Effector CD4-positive, alpha-beta T cell (primary cell): Measurements from ENCODE around the gene NENF.
"Not testable (repeated sequence)": the region's sequence is repeated elsewhere in the genome, so short reads cannot be mapped to it uniquely, and the experiment has no call there.

Source experiments
- DNase-seq: peaks from one replicate; pipeline ENCODE4 v3.0.0-alpha.2; 2020
- total RNA-seq: gene quantifications from one replicate; lab custom pipeline; 2026; lab: John Stamatoyannopoulos, UW

The NENF gene
- 7.7 reads per million, percentile 27 among the genes with 10 or more reads in this experiment for total RNA-seq

GRCh38 chr1:212432661-212433576 lies at the start of gene NENF:
Gene NENF (plus strand): TSS chr1:212432920. CDS start chr1:212432944, 24 bp downstream.
- peak; percentile 56 for DNase-seq

DNA sequence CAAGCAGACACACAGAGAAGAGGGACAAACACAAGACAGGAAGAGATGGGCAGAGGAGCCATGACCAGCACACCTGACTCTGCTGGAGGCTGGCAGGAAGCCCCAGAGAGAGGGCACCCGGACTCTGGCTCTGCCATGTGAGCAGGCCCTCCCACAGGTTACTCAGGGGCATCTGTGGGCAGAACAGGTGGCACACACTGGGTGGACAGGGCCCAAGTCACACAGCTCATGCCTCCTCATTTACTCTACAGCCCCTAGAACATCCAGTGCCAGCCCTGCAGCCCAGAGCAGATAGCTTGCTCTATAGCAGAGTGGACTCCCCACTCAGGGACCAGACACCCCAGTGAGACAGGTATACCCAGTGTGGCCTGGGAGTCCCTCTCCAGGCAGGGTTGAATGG lies 46.7 kb upstream of the NENF start:
- no peak for DNase-seq

DNA sequence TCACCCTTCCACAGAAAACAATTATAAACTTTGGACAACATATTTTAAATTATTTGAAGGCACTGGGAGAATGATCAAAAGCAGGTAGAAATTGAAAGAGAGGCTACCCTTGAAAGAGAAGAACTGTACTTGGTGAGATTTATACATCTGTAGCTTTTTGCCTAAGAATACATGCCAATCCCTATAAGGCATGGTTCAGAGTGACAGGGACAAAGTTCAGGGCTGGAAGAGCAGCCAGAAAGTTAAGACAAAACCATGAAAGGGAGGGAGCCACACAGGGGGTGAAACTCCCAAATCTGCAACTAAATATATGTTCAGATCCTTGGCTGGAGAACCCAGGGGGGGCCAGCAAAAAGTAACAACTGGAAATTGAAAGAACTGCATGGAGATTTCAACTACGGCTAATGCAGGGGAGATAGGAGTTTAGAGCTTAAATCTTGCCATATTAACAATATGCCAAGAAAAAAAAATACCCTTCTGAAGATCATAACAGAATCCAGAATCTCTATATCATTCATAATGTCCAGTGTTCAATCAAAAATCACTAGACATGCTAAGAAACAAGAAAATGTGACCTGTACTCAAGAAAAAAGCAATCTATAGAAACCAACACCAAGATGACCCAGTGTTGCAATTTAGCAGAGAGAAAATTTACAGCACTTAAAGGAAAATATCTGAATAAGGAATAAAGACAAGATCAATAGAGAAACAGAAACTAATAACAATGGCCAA lies 43.6 kb upstream of the NENF start:
- no peak for DNase-seq

DNA sequence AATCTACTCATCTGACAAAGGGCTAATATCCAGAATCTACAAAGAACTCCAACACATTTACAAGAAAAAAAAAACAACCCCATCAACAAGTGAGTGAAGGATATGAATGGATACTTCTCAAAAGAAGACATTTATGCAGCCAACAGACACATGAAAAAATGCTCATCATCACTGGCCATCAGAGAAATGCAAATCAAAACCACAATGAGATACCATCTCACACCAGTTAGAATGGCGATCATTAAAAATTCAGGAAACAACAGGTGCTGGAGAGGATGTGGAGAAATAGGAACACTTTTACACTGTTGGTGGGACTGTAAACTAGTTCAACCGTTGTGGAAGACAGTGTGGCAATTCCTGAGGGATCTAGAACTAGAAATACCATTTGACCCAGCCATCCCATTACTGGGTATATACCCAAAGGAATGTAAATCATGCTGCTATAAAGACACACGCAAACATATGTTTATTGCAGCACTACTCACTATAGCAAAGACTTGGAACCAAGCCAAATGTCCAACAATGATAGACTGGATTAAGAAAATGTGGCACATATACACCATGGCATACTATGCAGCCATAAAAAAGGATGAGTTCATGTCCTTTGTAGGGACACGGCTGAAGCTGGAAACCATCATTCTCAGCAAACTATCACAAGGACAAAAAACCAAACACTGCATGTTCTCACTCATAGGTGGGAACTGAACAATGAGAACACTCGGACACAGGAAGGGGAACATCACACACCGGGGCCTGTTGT lies 36.9 kb upstream of the NENF start:
- not testable (repeated sequence) for DNase-seq

DNA sequence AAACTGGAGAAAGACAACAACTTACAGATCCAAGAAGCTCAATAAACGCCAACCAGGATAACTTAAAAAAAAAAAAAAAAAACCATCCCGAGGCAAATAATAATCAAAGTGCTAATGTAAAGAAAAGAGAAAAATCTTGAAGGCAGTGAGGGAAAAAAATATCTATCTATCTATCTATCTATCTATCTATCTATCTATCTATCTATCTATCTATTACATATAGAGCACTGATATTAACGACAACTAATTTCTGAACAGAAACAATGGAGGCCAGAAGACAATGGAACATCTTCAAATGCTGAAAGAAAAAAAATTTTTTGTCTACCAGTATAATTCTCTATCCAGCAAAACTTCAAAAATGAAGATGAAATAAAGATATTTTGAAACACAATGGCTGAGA lies 36.1 kb upstream of the NENF start:
- DNase-seq = no peak

DNA sequence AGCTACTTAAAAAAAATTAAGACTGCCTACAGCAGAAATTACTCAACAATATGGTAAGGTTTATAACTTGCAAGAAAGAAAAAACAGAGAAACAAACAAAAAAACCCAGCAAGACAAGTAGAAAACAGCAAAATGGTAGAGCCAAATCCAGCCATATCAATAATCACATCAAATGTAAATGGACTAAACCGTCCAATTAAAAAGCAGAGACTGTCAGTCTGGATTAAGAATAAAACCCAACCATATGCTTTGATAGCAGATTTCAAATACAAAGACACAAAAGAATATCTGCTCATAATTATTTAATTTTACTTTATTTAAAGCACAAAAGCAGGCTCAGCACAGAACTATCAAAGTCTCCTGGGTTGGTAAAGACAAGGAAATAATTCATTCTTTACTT lies 35.5 kb upstream of the NENF start:
- DNase-seq = no peak

- DNase-seq = no peak
Measured at GRCh38 chr1:212401042-212401441, 31.7 kb upstream of the NENF start.

DNA sequence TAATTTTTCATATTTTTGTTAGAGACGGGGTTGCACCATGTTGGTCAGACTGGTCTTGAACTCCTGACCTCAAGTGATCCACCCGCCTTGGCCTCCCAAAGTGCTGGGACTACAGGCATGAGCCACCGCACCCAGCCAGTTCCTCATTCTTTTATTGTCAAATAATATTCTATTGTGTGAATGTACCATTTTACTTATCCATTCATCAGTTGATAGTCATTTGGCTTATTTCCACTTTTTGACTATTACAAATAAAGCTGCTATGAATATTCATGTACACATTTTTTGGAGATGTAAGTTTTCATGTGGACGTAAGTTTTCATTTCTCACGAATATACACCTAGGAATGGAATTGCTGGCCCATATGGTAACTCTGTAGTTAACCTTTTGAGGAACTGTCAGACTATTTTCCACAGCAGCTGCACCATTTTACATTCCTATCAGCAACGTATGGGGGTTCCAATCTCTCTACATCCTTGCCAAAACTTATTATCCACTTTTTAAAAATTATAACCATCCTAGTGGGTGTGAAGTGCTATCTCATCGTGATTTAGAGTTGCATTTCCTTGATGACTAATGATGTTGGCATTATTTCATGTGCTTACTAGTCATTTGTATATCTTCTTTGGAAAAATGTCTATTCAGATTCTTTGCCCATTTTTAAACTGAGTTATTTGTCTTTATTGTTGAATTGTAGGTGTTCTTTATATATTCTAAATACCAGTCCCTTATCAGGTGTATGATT lies 30.7 kb upstream of the NENF start:
- DNase-seq = no peak

DNA sequence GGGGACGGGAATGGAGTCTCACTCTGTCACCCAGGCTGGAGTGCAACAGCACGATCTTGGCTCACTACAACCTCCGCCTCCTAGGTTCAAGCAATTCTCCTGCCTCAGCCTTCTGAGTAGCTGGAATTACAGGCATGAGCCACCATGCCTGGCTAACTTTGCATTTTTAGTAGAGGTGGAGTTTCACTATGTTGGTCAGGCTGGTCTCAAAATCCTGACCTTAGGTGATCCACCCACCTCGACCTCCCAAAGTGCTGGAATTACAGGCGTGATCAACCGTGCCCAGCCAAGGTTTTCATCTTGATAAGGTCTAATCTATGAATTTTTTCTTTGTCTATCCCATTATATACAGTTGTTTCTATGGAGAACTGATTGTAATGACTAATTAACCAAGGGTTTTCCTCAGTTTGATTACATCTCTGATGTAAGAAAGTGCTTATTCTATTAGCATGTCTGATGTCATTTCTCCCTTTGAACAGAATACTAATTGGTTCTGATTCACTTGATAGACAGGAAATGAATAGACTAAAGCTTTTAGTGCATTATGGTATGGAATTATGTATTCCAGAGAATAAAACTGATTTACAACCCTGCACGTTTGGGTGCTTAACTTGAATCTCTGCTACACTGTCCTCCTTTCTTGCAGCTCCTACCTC lies 29.9 kb upstream of the NENF start:
- no peak for DNase-seq

GRCh38 chr1:212410231-212410820 lies 22.4 kb upstream of the NENF start:
- no peak for DNase-seq

DNA sequence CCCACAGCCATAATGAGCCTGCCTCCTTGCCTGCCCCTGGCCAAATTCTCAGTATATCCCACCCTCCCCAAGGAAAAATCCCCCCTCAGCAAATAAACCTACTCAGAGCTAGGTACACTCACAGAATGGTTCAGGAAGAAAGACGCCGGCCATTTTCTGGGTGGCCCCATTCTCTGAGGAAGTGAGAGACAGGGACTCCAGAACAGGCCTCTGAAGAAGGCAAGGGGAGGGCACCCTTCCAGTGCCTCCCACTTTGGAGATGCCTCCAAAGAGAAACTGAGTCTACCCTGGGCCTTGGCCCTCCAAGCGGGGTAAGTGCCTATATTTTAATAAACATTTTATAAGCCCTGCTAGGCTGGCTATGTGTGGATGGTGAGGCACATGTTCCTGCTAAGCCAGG lies 20.3 kb upstream of the NENF start:
- DNase-seq = no peak

- DNase-seq = no peak
Measured at GRCh38 chr1:212413902-212414327, 18.8 kb upstream of the NENF start.

DNA sequence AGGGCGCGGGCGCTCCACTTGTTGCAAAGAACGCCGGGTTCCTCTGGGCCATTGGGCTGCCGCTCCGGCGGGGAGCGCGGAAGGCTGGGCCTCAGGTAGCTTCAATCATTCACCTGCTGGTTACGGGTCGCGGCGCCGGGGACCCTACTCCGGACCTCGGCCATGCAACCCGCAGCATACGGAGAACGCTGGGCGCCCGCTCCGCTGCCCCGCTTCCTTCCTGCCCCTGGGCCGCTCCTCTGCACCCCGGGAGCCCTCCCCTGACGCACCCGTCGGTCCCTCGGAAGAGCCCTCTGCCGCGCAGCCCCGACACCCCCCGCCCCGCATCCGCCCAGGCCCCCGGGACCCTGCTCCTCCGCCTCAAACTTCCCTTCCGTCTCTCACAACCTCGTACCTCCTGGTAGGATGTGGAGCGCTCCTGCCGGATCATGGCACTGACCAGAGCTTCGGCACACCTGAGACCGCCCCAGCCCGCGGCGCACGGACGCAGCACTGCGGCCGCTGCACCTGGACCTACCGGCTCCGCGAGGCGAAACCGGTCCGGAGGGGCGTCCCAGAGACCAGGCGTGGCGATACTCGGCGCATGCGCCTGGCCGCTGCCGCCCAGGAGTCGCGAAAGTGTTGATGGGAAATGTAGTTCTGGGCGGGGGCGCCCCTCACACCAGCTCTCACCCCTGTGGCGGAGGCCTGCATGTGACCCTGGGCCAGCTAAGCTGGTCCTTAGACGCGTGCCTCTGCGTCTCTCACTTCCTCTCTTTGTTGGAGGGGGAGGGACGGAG lies 18.2 kb upstream of the NENF start, which contains the start of gene PACC1:
PACC1 (minus strand) TSS at position 559 of the 779 bp plus-strand sequence; CDS start at position 430, 129 bp downstream.
- DNase-seq = peak; percentile 81

DNA sequence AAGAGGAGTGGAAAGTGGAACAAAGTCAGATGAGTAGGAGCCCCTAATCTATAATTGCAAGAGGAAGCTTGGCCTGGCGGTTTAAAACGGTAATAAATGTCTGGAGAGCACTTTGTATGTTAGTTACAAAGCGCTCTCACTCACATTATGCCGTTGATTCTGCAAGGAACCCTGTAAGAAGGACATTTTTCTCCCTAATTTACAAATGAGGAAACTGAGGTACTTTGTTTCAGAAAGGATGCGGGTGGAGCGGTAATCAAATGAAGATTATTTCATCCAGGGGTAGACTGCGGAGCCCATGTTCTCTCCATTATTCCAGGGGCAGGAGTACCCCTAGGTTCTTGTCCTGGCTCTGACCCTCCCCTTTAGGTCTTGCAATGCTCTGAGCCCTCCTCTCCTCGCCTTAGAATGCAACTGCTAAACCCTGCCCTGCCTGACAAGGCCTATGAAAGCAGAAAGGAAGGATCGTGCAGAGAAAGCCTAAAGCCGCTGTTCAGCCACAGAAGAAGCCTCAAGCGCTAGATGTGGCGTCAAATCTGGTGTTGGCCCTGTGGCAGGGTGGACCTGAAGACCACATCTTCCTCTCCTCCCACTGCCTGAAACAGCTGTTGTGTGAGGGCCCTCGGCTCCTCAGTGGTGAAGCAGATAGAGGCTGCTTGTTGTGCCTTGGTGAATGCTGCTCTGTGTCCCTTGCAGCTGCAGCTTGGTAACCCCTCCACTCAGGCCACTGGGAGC lies 17.4 kb upstream of the NENF start:
- DNase-seq = no peak

- no peak for DNase-seq
Measured at GRCh38 chr1:212421165-212421564, 11.6 kb upstream of the NENF start.

DNA sequence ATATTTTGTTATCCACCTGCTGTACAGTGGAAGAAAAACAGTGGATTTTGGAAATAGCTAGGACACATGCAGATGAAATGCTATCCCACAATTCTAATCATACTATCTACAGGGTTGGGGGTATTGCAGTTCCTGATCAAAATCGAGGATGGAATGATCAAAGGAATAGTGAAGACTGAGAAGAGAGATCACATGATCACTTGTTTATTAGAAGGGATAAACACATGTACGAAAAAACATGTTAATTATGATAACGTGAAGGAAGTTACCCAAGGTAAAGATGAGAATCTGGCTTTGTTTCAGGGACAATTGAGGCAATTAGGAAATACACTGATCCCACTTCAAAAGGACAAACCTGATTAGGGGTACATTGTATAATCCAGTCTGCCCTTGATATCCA lies 8.8 kb upstream of the NENF start:
- no peak for DNase-seq

DNA sequence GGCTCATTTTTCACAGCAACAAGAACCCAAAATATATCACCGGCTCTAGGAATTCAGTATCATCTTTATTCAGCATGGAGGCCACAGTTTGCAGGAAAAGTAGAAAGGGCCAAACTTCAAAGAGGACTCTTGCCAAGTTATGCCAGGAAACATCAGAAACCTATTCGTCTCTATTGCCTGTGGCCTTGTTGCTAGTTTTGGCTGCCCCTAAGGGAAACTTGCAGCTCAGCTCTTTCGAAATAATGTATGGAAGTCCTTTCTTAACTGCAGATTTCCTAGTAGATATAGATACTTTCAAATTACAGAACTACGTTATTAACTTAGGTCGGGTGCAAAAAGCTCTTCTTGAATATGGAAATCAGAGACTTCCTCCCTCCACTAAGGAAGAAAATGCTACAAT lies 4.2 kb upstream of the NENF start:
- DNase-seq = no peak

DNA sequence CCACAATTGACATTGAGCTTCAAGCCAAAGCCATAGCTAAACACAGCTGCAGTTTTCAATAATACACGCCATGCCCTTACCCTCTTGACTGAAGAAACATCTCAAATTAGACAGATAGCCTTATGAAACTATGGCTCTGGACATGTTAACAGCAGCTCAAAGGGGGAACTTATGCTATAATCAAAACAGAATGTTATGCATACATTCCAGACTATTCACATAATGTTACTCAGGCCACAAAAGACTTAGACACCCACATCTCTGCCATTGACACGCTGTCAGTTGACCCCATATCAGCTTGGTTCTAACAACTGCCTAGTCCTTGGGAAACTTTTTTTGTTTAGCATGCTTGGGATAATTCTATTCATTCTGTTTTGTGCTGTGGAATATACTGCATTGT lies 2.3 kb upstream of the NENF start:
- no peak for DNase-seq

DNA sequence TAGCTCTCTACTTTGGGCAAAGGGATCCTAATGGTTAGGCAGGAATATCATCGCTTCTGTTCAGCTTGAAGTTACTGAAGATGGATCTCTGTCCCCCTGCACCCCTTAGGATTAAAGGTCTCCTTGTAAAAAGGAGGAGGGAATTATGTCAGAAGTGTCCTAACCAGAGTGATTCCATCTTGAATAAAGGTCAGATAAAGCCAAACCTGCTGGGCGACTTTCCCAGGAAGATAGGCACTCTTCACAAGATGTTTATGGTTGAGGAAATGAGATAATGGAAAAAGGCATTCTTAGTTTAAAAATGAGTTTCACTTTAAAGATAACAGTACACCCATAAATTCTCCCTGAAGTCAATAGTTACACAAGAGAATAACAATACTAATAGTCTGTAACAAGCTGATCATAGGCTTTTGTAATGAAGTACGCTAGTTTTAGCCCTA lies 1.7 kb upstream of the NENF start:
- no peak for DNase-seq

DNA sequence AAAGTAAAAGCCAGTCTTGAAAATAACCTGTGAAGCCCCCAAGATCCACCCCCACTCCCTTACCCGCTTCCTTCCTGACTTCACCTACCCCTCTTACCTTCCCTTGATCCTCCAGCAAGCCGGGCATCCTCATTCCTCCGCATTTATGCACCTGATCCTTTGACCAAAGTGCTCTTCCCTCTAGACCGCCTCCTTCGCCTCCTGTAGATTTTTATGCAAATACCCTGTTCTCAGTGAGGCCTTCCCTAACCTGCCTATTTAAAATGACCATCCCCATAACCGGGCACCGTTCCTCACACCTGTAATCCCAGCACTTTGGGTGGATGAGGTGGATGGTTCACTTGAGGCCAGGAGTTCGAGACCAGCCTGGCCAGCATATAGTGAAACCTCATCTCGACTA lies 1.1 kb upstream of the NENF start:
- no peak for DNase-seq
